NCI-H2171 (cell line): ENCODE measurements around the gene GLDN.
"Not testable (repeated sequence)": the region's sequence is repeated elsewhere in the genome, so short reads cannot be mapped to it uniquely, and the experiment has no call there.

Source experiments
- DNase-seq: peaks from one replicate; lab custom pipeline; 2025; lab: John Stamatoyannopoulos, UW

The GLDN gene

DNA sequence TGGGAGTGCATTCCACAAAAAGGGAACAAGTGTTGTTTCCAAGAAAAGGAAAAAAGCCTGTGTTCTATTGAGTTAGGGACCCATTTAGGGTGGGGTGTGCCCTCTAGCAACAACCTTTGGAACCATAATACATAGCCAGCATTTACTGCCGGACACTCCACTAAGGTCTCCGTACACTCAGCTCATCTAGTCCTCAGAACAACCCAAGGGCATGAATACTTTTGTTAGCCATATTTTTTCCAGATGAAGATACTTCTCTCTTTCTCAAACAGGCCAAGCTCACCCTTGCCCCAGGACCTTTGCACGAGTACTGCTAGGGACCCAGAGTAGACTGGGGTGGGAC is 46.2 kb downstream of the GLDN start:
- DNase-seq: no peak

DNA sequence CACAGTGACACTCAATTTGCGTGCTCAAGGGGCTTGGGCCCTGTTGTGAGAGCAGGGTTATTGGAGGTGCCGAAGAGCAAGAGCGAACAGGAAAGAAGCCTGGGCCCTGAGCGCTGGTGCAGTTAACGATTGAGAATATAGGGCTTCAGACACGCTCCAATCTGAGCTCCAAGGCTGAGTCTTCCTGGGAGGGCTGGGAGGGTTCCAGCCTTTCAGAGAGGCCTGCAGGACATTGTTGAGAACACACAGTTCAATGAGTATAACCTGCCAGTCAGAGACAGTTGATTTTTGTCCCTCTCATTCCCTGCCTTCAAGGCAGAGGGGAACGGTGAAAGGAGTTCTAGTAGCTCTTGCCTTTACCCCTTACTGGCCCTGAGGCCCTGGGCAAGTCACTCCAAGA is 47.3 kb downstream of the GLDN start:
- DNase-seq: no peak

DNA sequence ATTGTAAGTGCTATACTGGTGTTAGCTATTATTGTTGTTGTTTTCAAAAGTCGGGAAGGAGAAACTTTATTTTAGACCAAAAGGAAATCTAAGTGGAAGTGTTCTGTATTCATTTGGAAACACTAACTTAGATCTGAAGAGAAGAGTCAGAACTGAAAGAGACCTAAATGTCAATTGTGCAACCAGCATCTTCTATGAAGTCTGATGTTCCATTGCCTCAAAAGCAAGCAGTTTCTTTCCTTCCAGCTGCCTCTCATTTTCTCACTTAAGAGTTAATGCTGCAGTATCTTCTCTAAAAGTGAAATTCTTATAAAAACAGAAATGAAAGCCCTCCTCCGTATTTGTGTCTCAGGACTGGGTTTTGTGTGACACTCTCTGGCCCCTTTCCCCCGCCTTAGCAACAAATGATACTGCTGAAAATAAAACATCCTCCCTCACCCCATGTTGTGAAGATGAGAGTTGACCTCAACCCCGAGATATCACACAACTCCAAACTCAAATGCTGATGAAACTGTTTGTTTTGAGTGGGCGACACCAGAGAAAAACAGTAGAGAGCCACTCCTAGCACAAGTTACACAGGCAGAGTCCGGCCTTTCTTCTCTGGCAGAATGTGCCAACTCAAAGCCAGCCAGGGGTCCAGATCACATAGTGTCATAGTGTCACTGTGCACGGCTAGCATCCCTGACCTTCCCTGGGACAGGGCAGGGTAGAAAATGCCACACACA is 48.9 kb downstream of the GLDN start:
- DNase-seq: no peak

GRCh38 chr15:51390966-51391422 is 49.5 kb downstream of the GLDN start:
- DNase-seq: no peak

GRCh38 chr15:51396921-51397320 is 55.5 kb downstream of the GLDN start:
- DNase-seq: no peak

GRCh38 chr15:51398626-51399025 is 57.2 kb downstream of the GLDN start:
- peak; percentile 17 for DNase-seq

DNA sequence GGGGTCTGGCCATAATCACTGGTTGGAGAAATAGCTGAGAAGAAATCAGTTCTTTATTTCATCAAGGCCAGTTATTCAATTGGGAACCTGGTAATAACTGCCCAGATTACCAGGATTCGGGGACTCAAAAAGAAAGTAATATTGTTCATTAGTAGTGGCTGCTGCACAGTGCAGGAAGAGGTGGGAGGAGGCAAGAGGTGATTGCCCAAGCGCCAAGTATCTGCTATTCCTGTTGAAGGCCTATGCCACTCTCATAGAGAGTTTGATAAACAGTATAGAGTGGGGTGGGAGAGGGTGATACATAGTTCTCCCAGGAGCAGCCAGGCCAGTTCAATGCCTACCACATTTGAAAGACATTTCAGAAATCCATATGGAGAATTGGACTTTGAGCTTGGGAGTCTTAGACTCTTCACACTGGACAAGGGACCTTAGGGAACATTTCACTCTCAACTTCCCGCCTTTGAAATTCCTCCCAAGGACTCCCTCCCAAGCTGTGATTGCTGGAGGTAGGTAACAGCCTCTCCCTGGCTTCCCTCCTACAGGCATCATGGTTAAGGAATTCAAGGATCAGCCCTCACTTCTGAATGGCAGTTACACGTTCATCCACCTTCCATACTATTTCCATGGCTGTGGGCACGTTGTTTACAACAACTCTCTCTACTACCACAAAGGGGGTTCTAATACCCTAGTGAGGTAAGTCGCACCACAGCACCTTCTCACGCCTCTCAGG is 59.8 kb downstream of the GLDN start:
- DNase-seq: no peak

DNA sequence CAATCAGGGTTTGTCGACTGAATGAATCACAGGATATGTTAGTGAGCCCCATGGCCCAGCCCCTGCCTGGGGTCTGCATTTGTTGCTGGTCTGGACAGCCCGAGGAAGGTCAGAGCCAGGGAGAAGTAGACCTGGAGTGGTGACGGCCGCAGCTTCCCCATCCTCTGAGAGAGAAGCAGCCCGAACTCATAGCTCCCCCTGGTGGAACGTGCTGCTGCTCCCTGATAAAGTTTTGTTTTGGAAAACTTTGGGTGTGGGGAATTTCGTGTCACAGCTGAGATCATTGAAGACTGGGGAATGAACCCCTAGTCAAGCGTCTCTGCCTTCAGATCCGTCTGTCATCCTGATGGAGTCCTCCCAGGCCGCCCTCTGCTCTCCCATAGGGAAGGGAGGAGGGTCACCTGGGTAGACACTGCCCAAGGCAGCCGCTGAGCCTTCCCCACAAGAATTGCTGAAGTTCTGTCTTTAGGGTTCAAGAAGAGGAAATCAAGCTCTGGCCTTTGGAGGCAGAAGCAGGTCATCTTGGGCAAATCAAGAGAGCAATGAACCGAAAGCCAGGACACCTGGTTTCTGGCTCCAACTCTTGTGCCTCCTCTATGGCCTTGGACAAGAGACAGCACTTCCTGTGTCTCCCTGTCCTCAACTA is 60.5 kb downstream of the GLDN start:
- no peak for DNase-seq

DNA sequence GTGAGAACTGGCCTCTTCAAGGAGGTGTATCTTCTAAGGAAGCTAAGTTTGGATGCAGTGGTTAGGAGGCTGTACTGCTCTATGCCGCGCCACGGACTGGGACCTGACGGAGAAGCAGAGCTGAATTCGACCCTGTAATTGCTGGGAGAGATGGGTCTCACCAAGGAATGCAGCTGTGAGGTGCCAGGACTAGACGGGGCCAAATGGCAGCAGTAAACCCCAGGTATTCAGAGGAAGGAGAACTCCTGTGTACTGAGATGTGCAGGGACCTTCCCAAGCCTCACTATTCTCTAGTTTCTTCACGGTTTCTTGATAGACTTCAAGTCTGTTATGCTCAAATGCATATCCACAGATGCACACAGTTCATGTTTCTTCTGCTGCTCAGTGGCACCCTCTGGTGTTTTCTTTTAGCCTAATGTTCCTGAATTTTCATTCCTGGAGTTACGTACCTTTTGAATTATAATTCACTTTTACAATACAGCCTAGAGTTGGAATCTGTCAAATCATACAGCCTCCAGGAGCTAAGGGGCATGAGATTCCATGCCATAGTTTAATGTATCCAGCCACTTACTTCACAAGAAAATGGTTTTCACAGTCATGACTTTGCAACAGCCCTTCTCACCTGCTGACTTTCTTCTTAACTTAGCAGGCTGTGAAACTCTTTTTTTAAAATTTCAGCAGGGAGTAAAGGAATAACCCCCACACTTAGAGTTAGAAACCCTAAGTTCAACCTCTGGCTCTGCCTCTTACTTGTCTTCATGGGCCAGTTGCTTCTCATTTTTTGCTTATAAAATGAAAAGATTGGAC is 61.8 kb downstream of the GLDN start:
- DNase-seq: peak; percentile 15

- DNase-seq: no peak
Measured at GRCh38 chr15:51403946-51404695, 62.7 kb downstream of the GLDN start.

GRCh38 chr15:51405693-51406523 is 64.5 kb downstream of the GLDN start:
- no peak for DNase-seq

DNA sequence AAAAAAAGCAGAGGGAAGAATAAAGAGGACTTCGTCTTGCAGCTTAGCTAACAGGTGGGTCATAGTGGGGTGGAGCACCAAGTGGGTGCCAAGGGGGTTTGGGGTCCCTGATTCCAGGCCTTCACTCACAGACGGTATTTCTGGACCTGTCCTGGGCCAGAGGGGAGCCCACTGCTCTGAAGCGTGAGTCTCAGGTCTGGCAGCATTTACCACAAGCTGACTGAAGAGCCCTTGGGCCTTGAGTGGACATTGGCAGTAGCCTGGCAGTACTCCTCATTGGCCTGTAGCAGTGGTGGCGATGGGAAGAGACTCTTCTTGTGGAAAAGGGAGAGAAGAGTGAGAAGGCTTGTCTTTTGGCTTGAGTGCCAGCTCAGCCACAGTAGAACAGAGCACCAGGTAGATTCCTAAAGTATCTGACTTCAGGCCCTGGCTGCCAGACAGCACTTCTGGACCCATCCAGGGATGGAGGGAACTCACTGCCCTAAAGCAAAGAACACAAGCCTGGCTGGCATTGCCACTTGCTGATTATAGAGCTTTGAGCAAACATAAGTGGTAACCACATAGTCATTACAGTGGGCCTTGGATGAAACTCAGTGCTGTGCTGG is 72.9 kb downstream of the GLDN start:
- no peak for DNase-seq

DNA sequence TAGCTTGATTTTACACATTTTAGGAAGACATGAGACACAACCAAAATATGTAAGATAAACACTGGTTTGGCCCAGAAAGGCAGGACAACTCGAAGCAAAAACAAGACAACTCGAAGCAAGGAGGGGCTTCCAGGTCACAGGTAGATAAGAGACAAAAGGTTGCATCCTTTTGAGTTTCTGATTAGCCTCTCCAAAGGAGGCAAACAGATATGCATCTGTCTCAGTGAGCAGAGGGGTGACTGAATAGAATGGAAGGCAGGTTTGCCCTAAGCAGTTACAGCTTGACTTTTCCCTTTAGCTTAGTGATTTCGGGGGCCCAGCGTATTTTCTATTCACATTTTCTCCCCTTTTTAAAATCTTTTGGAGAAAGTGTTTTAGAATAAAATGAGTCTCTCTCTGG is 74.7 kb downstream of the GLDN start:
- no peak for DNase-seq

DNA sequence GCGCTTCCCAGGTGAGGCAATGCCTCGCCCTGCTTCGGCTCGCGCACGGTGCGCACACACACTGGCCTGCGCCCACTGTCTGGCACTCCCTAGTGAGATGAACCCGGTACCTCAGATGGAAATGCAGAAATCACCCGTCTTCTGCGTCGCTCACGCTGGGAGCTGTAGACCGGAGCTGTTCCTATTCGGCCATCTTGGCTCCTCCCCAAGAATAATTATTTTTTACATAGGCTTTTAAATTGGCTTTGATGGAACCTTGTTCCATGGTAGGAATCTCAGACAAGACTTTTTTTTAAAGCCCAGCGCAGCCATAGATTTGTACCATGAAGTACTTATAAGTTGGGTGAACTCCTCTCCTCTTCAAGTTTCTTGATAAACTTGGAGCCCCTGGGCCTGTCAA is 81.6 kb downstream of the GLDN start:
- not testable (repeated sequence) for DNase-seq

DNA sequence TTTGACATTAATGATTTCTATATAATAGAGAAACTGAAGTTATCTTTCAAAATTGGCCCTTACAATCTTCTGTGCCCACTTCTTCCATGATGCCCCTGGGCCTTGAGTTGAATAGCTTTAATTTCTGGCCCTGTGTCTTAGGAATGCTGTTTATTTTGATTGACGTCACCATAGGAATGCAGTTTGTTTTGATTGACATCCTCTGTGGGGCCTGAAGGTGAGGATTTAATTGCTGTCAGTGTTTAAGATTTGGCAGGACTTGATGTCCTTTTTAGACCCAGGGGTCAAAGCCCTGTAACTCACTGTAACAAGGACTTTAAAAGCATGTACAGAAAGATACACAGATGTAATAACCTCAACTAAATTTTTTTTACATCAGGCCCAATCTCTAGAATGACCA is 83.3 kb downstream of the GLDN start:
- no peak for DNase-seq

- peak; percentile 2 for DNase-seq
Measured at GRCh38 chr15:51425517-51426040, 84.1 kb downstream of the GLDN start.

- no peak for DNase-seq
Measured at GRCh38 chr15:51438526-51438925, 97.1 kb downstream of the GLDN start.

- no peak for DNase-seq
Measured at GRCh38 chr15:51443282-51443914, 101.9 kb downstream of the GLDN start.

DNA sequence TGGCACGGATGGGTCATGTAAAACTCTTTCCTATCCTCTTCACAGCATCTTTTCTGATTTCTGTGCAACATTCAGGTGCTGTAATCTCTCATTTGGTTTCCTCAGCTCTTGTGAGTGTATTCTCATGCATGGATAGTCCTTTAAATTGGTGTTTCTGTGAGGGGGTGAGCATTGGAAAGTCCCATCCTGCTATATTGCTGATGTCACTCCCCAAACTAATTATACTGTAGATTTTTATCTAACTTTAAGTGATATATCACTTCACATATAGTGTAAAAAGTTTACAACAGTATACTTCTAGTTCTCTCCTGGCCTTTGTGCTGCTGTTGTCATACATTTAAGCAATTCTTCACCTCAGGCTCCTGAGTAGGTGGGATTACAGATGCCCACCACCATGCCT is 102.7 kb downstream of the GLDN start:
- no peak for DNase-seq

DNA sequence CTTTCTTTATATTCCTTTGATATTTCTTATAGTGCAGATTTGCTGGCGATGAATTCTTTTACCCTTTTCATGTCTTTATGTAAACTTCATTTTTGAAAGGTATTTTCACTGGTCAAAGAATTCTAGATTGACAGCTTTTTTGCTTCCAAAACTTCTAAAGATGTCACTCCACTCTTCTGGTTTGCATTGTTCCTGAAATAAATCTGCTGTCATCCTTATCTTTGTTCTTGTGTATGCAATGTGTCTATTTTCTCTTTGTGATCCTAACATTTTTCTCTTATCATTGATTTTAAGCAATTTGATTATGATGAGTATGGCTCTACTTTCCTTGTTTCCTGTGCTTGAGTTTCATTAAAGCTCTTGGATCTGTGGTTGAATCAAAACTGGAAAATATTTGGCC is 103.4 kb downstream of the GLDN start:
- no peak for DNase-seq
